Mucosa of descending colon (tissue), 3 donors: ENCODE measurements around the gene CASK. TPM values are rescaled to one million over a fixed set of nuclear protein-coding genes. Genes with fewer than 3 reads are reported as not detected.

Experiments used
- ATAC-seq: fragments of 200-7000 bp; cut with Tn5 transposase; one replicate; pipeline ENCODE4 v1.9.1; 2020; ENCODE audit warnings: mild to moderate bottlenecking, moderate library complexity
- DNase-seq, 3 donors: peaks; one replicate each; pipeline ENCODE4 v3.0.0-alpha.2; 2020
- H3K36me3 ChIP-seq: fragments of 200-600 bp; one replicate; pipeline ENCODE4 v1.8.0; 2021; ENCODE audit warnings: low read depth, mild to moderate bottlenecking
- H3K4me1 ChIP-seq: fragments of 200-600 bp; one replicate; pipeline ENCODE4 v1.8.0; 2021; ENCODE audit warnings: low read depth, mild to moderate bottlenecking
- H3K4me3 ChIP-seq: fragments of 200-600 bp; one replicate; pipeline ENCODE4 v1.8.0; 2021; ENCODE audit warnings: mild to moderate bottlenecking
- H3K9me3 ChIP-seq: fragments of 200-600 bp; one replicate; pipeline ENCODE4 v1.8.0; 2021; ENCODE audit warnings: mild to moderate bottlenecking
- intact Hi-C, 2 donors: fragments of 100-400 bp; cut with DNase I in 1 of 2; cut with micrococcal nuclease in 1 of 2; formaldehyde crosslinking; loops; one replicate each; pipeline versions ENCODE4 v1.11.0 to v1.11.1; 2022; cut with DNase I, micrococcal nuclease
- total RNA-seq, 3 donors: library from RNA; stranded (reverse); fragmentation: NEBNext Ultra II Directional in 2 of 3; extraction: Animal tissue kit (Norgen Biotek cat#: 25700) in 2 of 3; gene quantifications; one replicate each; pipeline versions ENCODE4 v1.2.1 to v1.2.4, GENCODE V29; 2021 to 2023
- TF ChIP-seq, protein P1 (sequence below): fragments of 200-600 bp; IDR thresholded peaks from one replicate; pipeline ENCODE4 v1.8.0; 2022; ENCODE audit warnings: antibody characterized with exemption, mild to moderate bottlenecking
- donor health status: DM: no; HTN: no; CAD: no; lungs with moderate emphysema.
- donor health status: DM: no; HTN: no; CAD: no.
- donor health status: DM: no; HTN: yes; CAD: no.

Gene CASK
- total RNA-seq, 3 donors from 2014 or later: 50.6 to 108 (median 83.3) TPM

DNA sequence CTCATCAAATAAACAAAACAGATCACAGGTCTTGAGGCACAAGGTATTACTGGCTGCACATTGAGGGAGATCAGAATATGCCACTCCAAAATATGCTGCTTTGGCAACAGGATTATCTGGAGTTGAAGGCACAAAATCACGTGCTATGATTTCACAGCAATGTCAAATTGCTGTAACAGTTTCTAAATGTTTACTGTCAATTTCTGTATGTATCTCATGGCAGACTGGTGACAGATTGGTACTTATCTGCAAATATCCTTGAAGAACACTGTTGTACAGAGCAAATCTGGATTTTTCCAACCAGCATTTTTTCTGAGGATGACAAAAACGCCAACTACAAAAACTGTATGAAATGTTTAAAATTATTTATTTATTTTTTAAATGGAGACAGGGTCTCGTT lies 172.6 kb downstream of the CASK start:
- H3K36me3 ChIP-seq: no peaks in the 10 kb centered on the region
- no peaks in the 10 kb centered on the region for H3K9me3 ChIP-seq
- intact Hi-C loops: no loop called here
- H3K4me1 ChIP-seq: no peaks in the 10 kb centered on the region
- ATAC-seq (no peak), DNase-seq (no peak)
- TF ChIP-seq, protein P1, sequence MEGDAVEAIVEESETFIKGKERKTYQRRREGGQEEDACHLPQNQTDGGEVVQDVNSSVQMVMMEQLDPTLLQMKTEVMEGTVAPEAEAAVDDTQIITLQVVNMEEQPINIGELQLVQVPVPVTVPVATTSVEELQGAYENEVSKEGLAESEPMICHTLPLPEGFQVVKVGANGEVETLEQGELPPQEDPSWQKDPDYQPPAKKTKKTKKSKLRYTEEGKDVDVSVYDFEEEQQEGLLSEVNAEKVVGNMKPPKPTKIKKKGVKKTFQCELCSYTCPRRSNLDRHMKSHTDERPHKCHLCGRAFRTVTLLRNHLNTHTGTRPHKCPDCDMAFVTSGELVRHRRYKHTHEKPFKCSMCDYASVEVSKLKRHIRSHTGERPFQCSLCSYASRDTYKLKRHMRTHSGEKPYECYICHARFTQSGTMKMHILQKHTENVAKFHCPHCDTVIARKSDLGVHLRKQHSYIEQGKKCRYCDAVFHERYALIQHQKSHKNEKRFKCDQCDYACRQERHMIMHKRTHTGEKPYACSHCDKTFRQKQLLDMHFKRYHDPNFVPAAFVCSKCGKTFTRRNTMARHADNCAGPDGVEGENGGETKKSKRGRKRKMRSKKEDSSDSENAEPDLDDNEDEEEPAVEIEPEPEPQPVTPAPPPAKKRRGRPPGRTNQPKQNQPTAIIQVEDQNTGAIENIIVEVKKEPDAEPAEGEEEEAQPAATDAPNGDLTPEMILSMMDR: no peak
- no peak overlapping the region for H3K4me3 ChIP-seq

DNA sequence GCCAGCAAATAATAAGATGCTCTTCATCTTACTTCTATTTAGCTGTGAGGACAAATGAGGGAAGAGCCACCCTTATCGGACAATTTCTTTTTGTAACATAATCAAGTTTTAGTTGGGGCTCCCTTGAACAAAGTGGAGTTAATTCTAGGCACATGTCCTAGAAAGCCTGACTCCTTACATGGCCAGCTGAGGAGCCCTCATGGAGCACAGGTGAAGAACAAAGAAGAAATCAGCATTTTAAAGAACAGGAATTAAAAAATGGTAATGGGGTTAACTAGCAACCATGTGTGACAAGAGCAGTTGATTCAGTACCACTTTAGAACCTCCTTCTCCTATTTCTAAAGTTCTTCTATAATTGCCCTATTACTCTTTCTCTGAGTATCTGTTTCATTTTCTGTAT lies 183.5 kb downstream of the CASK start:
- H3K4me1 ChIP-seq: no peaks in the 10 kb centered on the region
- DNase-seq (no peak), ATAC-seq (no peak)
- intact Hi-C loops: no loop called here
- no peaks in the 10 kb centered on the region for H3K36me3 ChIP-seq
- H3K9me3 ChIP-seq: no peaks in the 10 kb centered on the region
- TF ChIP-seq, protein P1: no peak
- H3K4me3 ChIP-seq: no peak overlapping the region

GRCh38 chrX:41737065-41737464 lies 186.3 kb downstream of the CASK start:
- Histone ChIP-seq H3K4me3 (no peak overlapping the region), H3K9me3 (no peaks in the 10 kb centered on the region), H3K4me1 (no peaks in the 10 kb centered on the region), H3K36me3 (no peaks in the 10 kb centered on the region)
- ATAC-seq (no peak), DNase-seq (no peak)
- TF ChIP-seq, protein P1: no peak
- intact Hi-C loops: no loop called here

DNA sequence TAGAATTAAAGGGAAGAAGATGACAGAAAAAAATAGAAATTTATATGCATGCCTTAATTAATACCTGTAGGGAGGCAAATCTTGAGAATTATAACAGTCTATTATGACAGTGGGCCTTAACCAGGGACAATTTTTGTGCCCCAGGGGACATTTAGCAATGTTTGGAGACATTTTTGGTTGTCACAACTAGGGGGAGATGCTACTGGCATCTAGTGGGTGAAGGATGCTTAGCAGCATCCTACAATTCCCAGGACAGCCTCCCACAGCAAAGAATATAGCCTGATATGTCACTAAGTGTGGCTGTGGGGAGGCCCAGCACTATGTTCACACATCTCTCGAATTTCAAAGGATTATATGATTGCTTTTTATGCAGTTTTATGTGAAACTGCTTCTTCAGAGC lies 188.8 kb downstream of the CASK start:
- H3K9me3 ChIP-seq: no peaks in the 10 kb centered on the region
- DNase-seq (no peak), ATAC-seq (peak; percentile 21)
- H3K4me1 ChIP-seq: no peaks in the 10 kb centered on the region
- H3K4me3 ChIP-seq: no peak overlapping the region
- intact Hi-C loops: no loop called here
- TF ChIP-seq, protein P1: no peak
- no peaks in the 10 kb centered on the region for H3K36me3 ChIP-seq

GRCh38 chrX:41733939-41734338 lies 189.4 kb downstream of the CASK start:
- no peaks in the 10 kb centered on the region for H3K9me3 ChIP-seq
- intact Hi-C loops: no loop called here
- ATAC-seq (peak; percentile 70), DNase-seq (no peak)
- H3K4me3 ChIP-seq: no peak overlapping the region
- H3K4me1 ChIP-seq: no peaks in the 10 kb centered on the region
- TF ChIP-seq, protein P1: no peak
- no peaks in the 10 kb centered on the region for H3K36me3 ChIP-seq

DNA sequence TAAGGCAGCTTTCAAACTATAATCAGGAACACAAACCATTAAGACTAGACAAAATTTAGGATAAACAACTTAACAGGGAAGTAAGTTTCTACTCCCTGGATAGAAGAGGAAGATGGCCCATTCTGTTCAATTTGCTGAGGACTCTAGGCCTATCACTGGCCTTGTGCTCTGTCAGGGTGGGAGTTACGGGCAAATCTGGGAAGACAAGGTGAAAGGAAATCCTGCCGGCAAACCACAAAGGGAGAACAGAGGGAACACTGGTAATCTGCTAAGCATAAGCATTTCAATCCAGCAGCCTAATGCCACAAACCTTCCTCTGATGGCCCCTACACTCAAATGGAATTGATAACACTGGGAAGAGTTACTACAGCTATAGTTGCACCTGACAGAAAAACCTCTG lies 191.1 kb downstream of the CASK start:
- H3K4me1 ChIP-seq: no peaks in the 10 kb centered on the region
- intact Hi-C loops: no loop called here
- ATAC-seq (no peak), DNase-seq (no peak)
- H3K36me3 ChIP-seq: no peaks in the 10 kb centered on the region
- H3K9me3 ChIP-seq: no peaks in the 10 kb centered on the region
- TF ChIP-seq, protein P1: no peak
- H3K4me3 ChIP-seq: no peak overlapping the region
